Mammary epithelial cell (primary cell): ENCODE data around the gene PFN3.

ENCODE experiments used
- EZH2 ChIP-seq: IDR thresholded peaks from 2 replicates; pipeline ENCODE4 v1.6.1; 2012; ENCODE audit warnings: low read length, inconsistent platforms, borderline replicate concordance
- TF ChIP-seq, protein P1 (sequence below), 2 donors: IDR thresholded peaks in 1 of 2; conservative IDR thresholded peaks in 1 of 2; 2 replicates each; pipeline ENCODE4 v1.5.1; 2011 to 2012; ENCODE audit warnings: inconsistent platforms in 2 of 2, low read length in 2 of 2, mild to moderate bottlenecking in 2 of 2, control low read depth in 1 of 2, low read depth in 1 of 2; ENCODE audit not compliant: insufficient read depth in 1 of 2; ENCODE audit errors: extremely low read depth in 1 of 2

DNA sequence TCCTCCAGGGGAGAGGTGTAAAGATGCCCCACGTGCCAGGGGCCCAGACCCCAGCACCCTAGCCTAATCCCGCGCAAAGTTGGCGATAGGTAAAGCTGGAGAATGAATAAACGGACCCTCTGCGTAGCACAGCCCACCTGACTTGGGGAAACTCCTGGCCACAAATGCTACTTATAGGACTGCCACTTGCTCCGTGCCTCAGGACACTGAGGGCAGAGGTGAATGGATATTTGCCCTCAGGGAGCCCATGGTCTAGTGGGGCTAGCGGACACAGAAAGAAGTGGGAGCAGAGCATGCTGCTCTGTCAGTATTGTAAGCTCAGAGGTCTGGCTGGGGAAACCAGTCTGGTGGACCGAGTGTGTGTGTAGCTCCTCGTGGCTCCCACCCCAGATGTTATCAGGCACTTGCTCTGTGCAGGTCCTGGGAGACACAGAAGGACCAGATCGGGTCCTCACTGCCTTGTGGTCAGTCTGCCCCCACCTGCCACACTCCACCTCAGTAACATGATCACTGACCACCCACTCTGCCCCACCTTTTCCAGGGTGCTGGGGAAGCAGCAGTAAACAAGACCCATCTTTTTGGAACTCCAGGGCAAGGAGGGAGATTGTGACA lies 26.9 kb upstream of the PFN3 start:
- TF ChIP-seq, protein P1, sequence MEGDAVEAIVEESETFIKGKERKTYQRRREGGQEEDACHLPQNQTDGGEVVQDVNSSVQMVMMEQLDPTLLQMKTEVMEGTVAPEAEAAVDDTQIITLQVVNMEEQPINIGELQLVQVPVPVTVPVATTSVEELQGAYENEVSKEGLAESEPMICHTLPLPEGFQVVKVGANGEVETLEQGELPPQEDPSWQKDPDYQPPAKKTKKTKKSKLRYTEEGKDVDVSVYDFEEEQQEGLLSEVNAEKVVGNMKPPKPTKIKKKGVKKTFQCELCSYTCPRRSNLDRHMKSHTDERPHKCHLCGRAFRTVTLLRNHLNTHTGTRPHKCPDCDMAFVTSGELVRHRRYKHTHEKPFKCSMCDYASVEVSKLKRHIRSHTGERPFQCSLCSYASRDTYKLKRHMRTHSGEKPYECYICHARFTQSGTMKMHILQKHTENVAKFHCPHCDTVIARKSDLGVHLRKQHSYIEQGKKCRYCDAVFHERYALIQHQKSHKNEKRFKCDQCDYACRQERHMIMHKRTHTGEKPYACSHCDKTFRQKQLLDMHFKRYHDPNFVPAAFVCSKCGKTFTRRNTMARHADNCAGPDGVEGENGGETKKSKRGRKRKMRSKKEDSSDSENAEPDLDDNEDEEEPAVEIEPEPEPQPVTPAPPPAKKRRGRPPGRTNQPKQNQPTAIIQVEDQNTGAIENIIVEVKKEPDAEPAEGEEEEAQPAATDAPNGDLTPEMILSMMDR (conservative IDR thresholded peaks at IDR 0.05 in 1 of 2, IDR thresholded peaks at IDR 0.05 in 1 of 2; ENCODE audit: extremely low read depth in 1 of 2, insufficient read depth in 1 of 2, low read depth in 1 of 2, low read length in 2 of 2) = no peak
- no peak for TF ChIP-seq EZH2
